A549 (cell line): ENCODE measurements around the gene HIVEP3. TPM values are rescaled to one million over a fixed set of nuclear protein-coding genes. Genes with fewer than 3 reads are reported as not detected.

Source experiments
- ATAC-seq, 2 experiments: fragments of 200-7000 bp in 1 of 2; fragments of >200 bp in 1 of 2; cut with Nextera tagmentation in 1 of 2; cut with Tn5 transposase in 1 of 2; 3 replicates each; pipeline versions ENCODE4 v1.8.0 to v1.9.1; 2018 to 2020; ENCODE audit warnings: mild to moderate bottlenecking in 1 of 2, moderate library complexity in 1 of 2
- CTCF ChIA-PET: fragments of 300-600 bp; sonication (Branson Sonifier 250); formaldehyde crosslinking; extraction: SDS; loops from one replicate; lab custom pipeline; 2021; ENCODE audit warnings: antibody characterized with exemption, inconsistent platforms; lab: Yijun Ruan, JAX
- POLR2A ChIA-PET: fragments of 350-600 bp; formaldehyde crosslinking; extraction: SDS; loops from one replicate; lab custom pipeline; 2021; ENCODE audit warnings: antibody characterized with exemption, inconsistent platforms; lab: Yijun Ruan, JAX
- DNase-seq, 2 experiments: peaks; one replicate each; pipeline versions ENCODE4 v3.0.0 to v3.0.0-alpha.2; 2011 to 2016; ENCODE audit warnings: low read depth in 1 of 2, low spot score in 1 of 2
- FAIRE-seq: peaks from 2 replicates; lab custom pipeline; 2011; peaks lifted over from hg19 to GRCh38; lab: Jason Lieb, UNC
- H3K27ac ChIP-seq, 2 experiments: fragments of >200 bp; sonication (Bioruptor Twin); formaldehyde crosslinking; 3 replicates each; pipeline ENCODE4 v1.5.1; 2016 to 2017
- H3K4me1 ChIP-seq: fragments of >200 bp; sonication (Bioruptor Twin); formaldehyde crosslinking; 3 replicates; pipeline ENCODE4 v1.6.1; 2016
- H3K4me2 ChIP-seq: fragments of >200 bp; sonication (Bioruptor Twin); formaldehyde crosslinking; 3 replicates; pipeline ENCODE4 v1.6.1; 2016
- H3K4me3 ChIP-seq: fragments of >200 bp; sonication (Bioruptor Twin); formaldehyde crosslinking; 3 replicates; pipeline ENCODE4 v1.5.1; 2016
- H3K9me3 ChIP-seq: fragments of >200 bp; sonication (Bioruptor Twin); formaldehyde crosslinking; 3 replicates; pipeline ENCODE4 v1.6.1; 2016
- BCL3 ChIP-seq: fragments of >200 bp; sonication (Bioruptor Twin); formaldehyde crosslinking; IDR thresholded peaks from 3 replicates; pipeline ENCODE4 v1.6.1; 2016
- CEBPB ChIP-seq, 2 experiments: fragments of >200 bp in 1 of 2; sonication (Bioruptor Twin) in 1 of 2; formaldehyde crosslinking in 1 of 2; IDR thresholded peaks; 2 replicates each; pipeline ENCODE4 v1.6.1; 2012 to 2016
- CHD2 ChIP-seq: fragments of 150-350 bp; IDR thresholded peaks from 2 replicates; pipeline ENCODE4 v1.6.1; 2014; ENCODE audit warnings: low read length; ENCODE audit not compliant: partially characterized antibody
- CHD4 ChIP-seq: fragments of 200-600 bp; sonication (generic); IDR thresholded peaks from 2 replicates; pipeline ENCODE4 v1.6.1; 2016; ENCODE audit warnings: antibody characterized with exemption, mild to moderate bottlenecking, borderline replicate concordance
- ESRRA ChIP-seq: fragments of 150-350 bp; IDR thresholded peaks from 2 replicates; pipeline ENCODE4 v1.6.1; 2014; ENCODE audit warnings: mild to moderate bottlenecking, low read length, borderline replicate concordance
- FOSL2 ChIP-seq, 2 experiments: fragments of 450-650 bp in 1 of 2; fragments of >200 bp in 1 of 2; sonication (Bioruptor Twin) in 1 of 2; formaldehyde crosslinking; IDR thresholded peaks; 2 replicates each; pipeline versions ENCODE4 v1.5.0 to v1.6.1; 2016 to 2020; ENCODE audit warnings: mild to moderate bottlenecking in 1 of 2, moderate library complexity in 1 of 2
- FOXS1 ChIP-seq: fragments of 250-450 bp; sonication (Bioruptor Pico); IDR thresholded peaks from 2 replicates; pipeline ENCODE4 v1.5.0; 2020; ENCODE audit warnings: mild to moderate bottlenecking, moderate library complexity
- HES2 ChIP-seq: fragments of >200 bp; sonication (Bioruptor Twin); formaldehyde crosslinking; IDR thresholded peaks from 2 replicates; pipeline ENCODE4 v1.6.1; 2016
- HOXB13 ChIP-seq: fragments of 250-450 bp; sonication (Bioruptor Pico); IDR thresholded peaks from 2 replicates; pipeline ENCODE4 v1.5.0; 2020; ENCODE audit warnings: low read depth, mild to moderate bottlenecking, moderate library complexity
- KDM1A ChIP-seq: fragments of 200-600 bp; sonication (generic); IDR thresholded peaks from 2 replicates; pipeline ENCODE4 v1.6.1; 2016; ENCODE audit warnings: low read depth, mild to moderate bottlenecking
- KDM5A ChIP-seq: fragments of 200-600 bp; sonication (generic); IDR thresholded peaks from 2 replicates; pipeline ENCODE4 v1.6.1; 2016; ENCODE audit warnings: antibody characterized with exemption, mild to moderate bottlenecking
- MAX ChIP-seq: IDR thresholded peaks from 2 replicates; pipeline ENCODE4 v1.6.1; 2012
- MAZ ChIP-seq: fragments of 150-350 bp; IDR thresholded peaks from 2 replicates; pipeline ENCODE4 v1.6.1; 2014; ENCODE audit warnings: antibody characterized with exemption, low read depth, low read length, borderline replicate concordance
- PHF8 ChIP-seq: fragments of 200-600 bp; sonication (generic); IDR thresholded peaks from 2 replicates; pipeline ENCODE4 v1.6.1; 2016; ENCODE audit warnings: low read depth, mild to moderate bottlenecking, antibody characterized with exemption, moderate library complexity, borderline replicate concordance
- POLR2AphosphoS2 ChIP-seq: conservative IDR thresholded peaks from 2 replicates; pipeline ENCODE4 v1.6.1; 2012; ENCODE audit warnings: low read length, improper control_type of control experiment, inconsistent platforms
- RAD21 ChIP-seq, 2 experiments: fragments of >200 bp in 1 of 2; sonication (Bioruptor Twin) in 1 of 2; formaldehyde crosslinking in 1 of 2; IDR thresholded peaks in 1 of 2; conservative IDR thresholded peaks in 1 of 2; 2 replicates in 1 of 2; 3 replicates in 1 of 2; pipeline ENCODE4 v1.6.1; 2012 to 2018; ENCODE audit warnings: inconsistent platforms in 1 of 2
- RARB ChIP-seq: fragments of 250-450 bp; sonication (Bioruptor Pico); IDR thresholded peaks from 2 replicates; pipeline ENCODE4 v1.8.0; 2021; ENCODE audit warnings: mild to moderate bottlenecking, moderate library complexity
- RCOR1 ChIP-seq: fragments of 150-350 bp; IDR thresholded peaks from 2 replicates; pipeline ENCODE4 v1.6.1; 2014; ENCODE audit warnings: antibody characterized with exemption, low read length, low read depth
- RFX5 ChIP-seq: fragments of 450-650 bp; IDR thresholded peaks from 2 replicates; pipeline ENCODE4 v1.7.1; 2014; ENCODE audit warnings: antibody characterized with exemption, mild to moderate bottlenecking, moderate library complexity
- SMC3 ChIP-seq: fragments of >200 bp; sonication (Bioruptor Twin); formaldehyde crosslinking; IDR thresholded peaks from 3 replicates; pipeline ENCODE4 v1.6.1; 2018; ENCODE audit warnings: inconsistent platforms
- SREBF2 ChIP-seq: fragments of 450-650 bp; IDR thresholded peaks from 2 replicates; pipeline ENCODE4 v1.6.1; 2014; ENCODE audit warnings: mild to moderate bottlenecking, moderate library complexity
- TFCP2L1 ChIP-seq: fragments of 250-450 bp; sonication (Bioruptor Pico); IDR thresholded peaks from 2 replicates; pipeline ENCODE4 v1.5.0; 2021; ENCODE audit warnings: mild to moderate bottlenecking
- TP53 ChIP-seq: fragments of 250-450 bp; sonication (Bioruptor Pico); IDR thresholded peaks from 2 replicates; pipeline ENCODE4 v1.5.0; 2021; ENCODE audit warnings: mild to moderate bottlenecking, moderate library complexity
- ZC3H11A ChIP-seq: fragments of 450-650 bp; IDR thresholded peaks from 2 replicates; pipeline ENCODE4 v1.6.1; 2014; ENCODE audit warnings: antibody characterized with exemption, mild to moderate bottlenecking
- ZSCAN20 ChIP-seq: fragments of 250-450 bp; sonication (Bioruptor Pico); IDR thresholded peaks from 2 replicates; pipeline ENCODE4 v1.8.0; 2022; ENCODE audit warnings: mild to moderate bottlenecking, moderate library complexity
- WGBS: methylation state at CpG from one replicate; pipeline ENCODE4 v1.1.6; 2017; ENCODE audit errors: missing lambda C conversion rate; 5-methylcytosine and 5-hydroxymethylcytosine counted together
- polyA plus RNA-seq, 4 experiments: library from polyadenylated mRNA; depleted of rRNA in 3 of 4; stranded (reverse); fragments of >200 nt; fragmentation: RNase III in 1 of 4; extraction: RNeasy Plus Mini Kit Qiagen cat#74134 plus additional on column Dnase treatment in 1 of 4; gene quantifications; 2 replicates in 3 of 4; 3 replicates in 1 of 4; pipeline ENCODE4 v1.2.3, GENCODE V29; 2011 to 2017

HIVEP3 gene
- polyA plus RNA-seq, 2 of the 4 experiments (the other 2 are of a cell fraction) = 1.5 to 2.0 TPM

- no peak for TF ChIP-seq RFX5
- no peak for TF ChIP-seq HOXB13 (CRISPR knock-in tag)
- no peak for TF ChIP-seq CEBPB (IDR thresholded peaks at IDR 0.05)
- TF ChIP-seq MAX = no peak
- no peak for TF ChIP-seq CHD4
- TF ChIP-seq SMC3 = no peak
- no peak for TF ChIP-seq TFCP2L1 (CRISPR knock-in tag)
- TF ChIP-seq SREBF2 = no peak
- TF ChIP-seq TP53 (CRISPR knock-in tag) = no peak
- TF ChIP-seq FOSL2 (IDR thresholded peaks at IDR 0.05) = no peak
- TF ChIP-seq FOSL2 (CRISPR knock-in tag; IDR thresholded peaks at IDR 0.05) = no peak
- no peak for TF ChIP-seq POLR2AphosphoS2
- TF ChIP-seq ZC3H11A = no peak
- no peak for TF ChIP-seq KDM1A
- no peak for TF ChIP-seq RARB (CRISPR knock-in tag)
- ChIA-PET POLR2A (no interaction called here), CTCF (no interaction called here)
- no peaks in the 10 kb centered on the region for H3K4me1 ChIP-seq
- 69% methylated on average over 16 of the region's 17 CpGs for WGBS
- no peak for ATAC-seq
- H3K27ac ChIP-seq = no peak overlapping the region
- H3K4me2 ChIP-seq = no peak overlapping the region
- no peak overlapping the region for H3K4me3 ChIP-seq
- no peak for FAIRE-seq
- no peaks in the 10 kb centered on the region for H3K9me3 ChIP-seq
- no peak for DNase-seq
Observed at GRCh38 chr1:41611068-41611931, 307.4 kb downstream of the HIVEP3 start.

- FAIRE-seq = no peak
- DNase-seq = no peak
- Histone ChIP-seq H3K27ac (no peak overlapping the region), H3K4me2 (no peak overlapping the region), H3K4me3 (no peak overlapping the region), H3K4me1 (no peaks in the 10 kb centered on the region), H3K9me3 (no peaks in the 10 kb centered on the region)
- TF ChIP-seq TFCP2L1 (CRISPR knock-in tag) = no peak
- TF ChIP-seq RAD21 (conservative IDR thresholded peaks at IDR 0.05 in 1 of 2, IDR thresholded peaks at IDR 0.05 in 1 of 2) = no peak
- TF ChIP-seq ESRRA = no peak
- no peak for TF ChIP-seq RFX5
- no peak for TF ChIP-seq HES2
- no peak for TF ChIP-seq PHF8
- TF ChIP-seq CHD4 = no peak
- no peak for TF ChIP-seq ZSCAN20 (CRISPR knock-in tag)
- TF ChIP-seq BCL3 = no peak
- TF ChIP-seq RCOR1 = no peak
- no peak for TF ChIP-seq POLR2AphosphoS2
- no peak for TF ChIP-seq FOXS1 (CRISPR knock-in tag)
- TF ChIP-seq CHD2 = no peak
- no peak for TF ChIP-seq KDM5A
- TF ChIP-seq MAZ = no peak
- CTCF ChIA-PET = no interaction called here
- 81% methylated on average over 4 of the region's 4 CpGs for WGBS
- POLR2A ChIA-PET = no interaction called here
- ATAC-seq = no peak
Observed at GRCh38 chr1:41610361-41610760, 308.4 kb downstream of the HIVEP3 start.
